ENCODE data around the gene TYMP.
A peak's percentile ranks its signal among the peaks of the same experiment; 100 is the strongest.

The TYMP gene

DNA sequence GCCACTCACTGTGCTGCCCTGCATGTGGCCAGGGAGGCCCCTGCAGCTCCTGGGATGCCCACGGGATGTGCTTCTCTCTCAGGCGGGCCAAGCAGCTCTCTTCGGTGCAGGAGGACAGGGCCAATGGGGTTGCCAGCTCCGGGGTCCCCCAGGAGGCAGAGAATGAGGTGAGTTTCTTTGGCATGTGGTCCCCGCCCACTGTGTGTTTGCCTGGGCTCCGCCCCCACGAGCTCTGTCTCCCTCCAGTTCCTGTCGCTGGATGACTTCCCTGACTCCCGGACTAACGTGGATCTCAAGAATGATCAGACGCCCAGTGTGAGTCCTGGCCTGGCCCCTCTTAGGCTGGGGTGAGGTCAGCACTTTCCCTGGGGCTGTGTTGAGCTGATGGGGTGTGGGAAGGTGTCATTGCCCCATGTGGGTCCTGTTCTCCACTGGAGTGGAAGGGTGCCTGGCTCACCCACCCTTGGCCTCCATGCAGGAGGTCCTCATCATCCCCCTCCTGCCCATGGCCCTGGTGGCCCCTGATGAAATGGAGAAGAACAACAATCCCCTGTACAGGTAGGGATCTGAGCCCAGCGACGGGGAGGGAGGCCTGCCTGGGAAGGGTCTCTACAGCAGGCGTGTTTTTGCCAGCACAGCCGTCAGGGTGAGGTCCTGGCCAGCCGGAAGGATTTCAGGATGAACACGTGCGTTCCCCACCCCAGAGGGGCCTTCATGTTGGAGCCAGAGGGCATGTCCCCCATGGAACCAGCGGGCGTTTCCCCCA lies 12.1 kb downstream of the TYMP start:
- H3K9ac ChIP-seq (ENCODE audit: low read depth, low read length) = no peak overlapping the region
- H3K4me1 ChIP-seq (ENCODE audit: insufficient read depth, low read length) = no peaks in the 10 kb centered on the region
- no peaks in the 10 kb centered on the region for H3K9me3 ChIP-seq (ENCODE audit: control insufficient read depth, insufficient read depth, low read length)
- no peaks in the 10 kb centered on the region for H3K36me3 ChIP-seq (ENCODE audit: insufficient read depth, low read length)

DNA sequence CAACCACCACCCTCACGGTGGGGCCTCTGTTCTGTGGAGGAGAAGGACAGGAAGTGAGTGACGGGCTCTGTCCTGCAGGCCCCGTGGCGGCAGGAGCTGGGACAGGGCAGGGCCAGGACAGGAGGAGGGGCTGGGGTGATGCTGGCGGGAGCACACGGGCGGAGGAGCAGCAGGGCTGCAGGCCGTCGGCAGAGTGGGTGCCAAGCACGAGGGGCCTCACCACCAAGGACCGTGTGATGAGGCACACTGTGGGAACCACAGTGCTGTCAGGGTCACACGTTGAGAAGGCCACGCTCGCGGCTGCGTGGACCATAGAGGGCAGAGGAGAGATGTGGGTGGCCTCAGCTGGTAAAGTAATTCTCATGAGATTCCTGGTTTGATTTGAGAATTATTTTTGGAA lies 12.9 kb downstream of the TYMP start:
- H3K36me3 ChIP-seq (ENCODE audit: insufficient read depth, low read length) = no peaks in the 10 kb centered on the region
- no peaks in the 10 kb centered on the region for H3K4me1 ChIP-seq (ENCODE audit: insufficient read depth, low read length)
- no peaks in the 10 kb centered on the region for H3K9me3 ChIP-seq (ENCODE audit: control insufficient read depth, insufficient read depth, low read length)
- H3K9ac ChIP-seq (ENCODE audit: low read depth, low read length) = no peak overlapping the region

DNA sequence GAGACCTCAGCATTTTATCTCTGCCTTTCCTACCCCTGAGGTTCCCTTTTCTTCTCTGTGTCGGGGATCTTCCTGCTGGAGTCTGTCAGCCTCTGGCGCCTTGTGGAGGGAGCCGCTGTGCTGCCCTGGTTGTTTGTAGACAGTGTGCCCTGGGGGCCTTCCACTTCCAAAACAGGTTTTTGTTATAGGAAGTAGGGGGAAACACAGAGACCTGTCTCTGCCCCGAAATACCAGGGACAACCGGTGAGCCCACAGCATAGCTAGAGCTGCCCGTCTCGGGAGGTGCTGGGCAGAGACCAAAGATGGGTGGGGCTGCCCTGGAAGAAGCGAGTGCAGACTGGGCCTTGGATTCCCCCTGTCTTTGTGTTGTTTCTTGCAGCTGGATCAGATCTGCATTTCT lies 13.7 kb downstream of the TYMP start:
- Histone ChIP-seq H3K9me3 (ENCODE audit: control insufficient read depth, insufficient read depth, low read length) (no peaks in the 10 kb centered on the region), H3K36me3 (ENCODE audit: insufficient read depth, low read length) (no peaks in the 10 kb centered on the region), H3K9ac (ENCODE audit: low read depth, low read length) (no peak overlapping the region), H3K4me1 (ENCODE audit: insufficient read depth, low read length) (no peaks in the 10 kb centered on the region)

DNA sequence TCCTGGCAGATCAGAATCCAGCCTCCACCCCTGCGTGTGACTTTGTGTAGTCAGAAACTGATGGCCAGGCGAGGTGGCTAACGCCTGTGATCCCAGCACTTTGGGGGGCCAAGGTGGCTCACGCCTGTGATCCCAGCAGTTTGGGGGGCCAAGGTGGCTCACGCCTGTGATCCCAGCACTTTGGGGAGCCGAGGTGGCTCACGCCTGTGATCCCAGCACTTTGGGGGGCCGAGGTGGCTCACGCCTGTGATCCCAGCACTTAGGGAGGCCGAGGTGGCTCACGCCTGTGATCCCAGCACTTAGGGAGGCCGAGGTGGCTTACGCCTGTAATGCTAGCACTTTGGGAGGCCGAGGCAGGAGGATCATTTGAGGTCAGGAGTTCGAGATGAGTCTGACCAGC lies 16.6 kb downstream of the TYMP start:
- Histone ChIP-seq H3K9me3 (ENCODE audit: control insufficient read depth, insufficient read depth, low read length) (no peaks in the 10 kb centered on the region), H3K4me1 (ENCODE audit: insufficient read depth, low read length) (peaks cover 6% of the 10 kb centered on the region; the same call in 1 of the 2 replicates), H3K36me3 (ENCODE audit: insufficient read depth, low read length) (no peaks in the 10 kb centered on the region), H3K9ac (ENCODE audit: low read depth, low read length) (no peak overlapping the region)

DNA sequence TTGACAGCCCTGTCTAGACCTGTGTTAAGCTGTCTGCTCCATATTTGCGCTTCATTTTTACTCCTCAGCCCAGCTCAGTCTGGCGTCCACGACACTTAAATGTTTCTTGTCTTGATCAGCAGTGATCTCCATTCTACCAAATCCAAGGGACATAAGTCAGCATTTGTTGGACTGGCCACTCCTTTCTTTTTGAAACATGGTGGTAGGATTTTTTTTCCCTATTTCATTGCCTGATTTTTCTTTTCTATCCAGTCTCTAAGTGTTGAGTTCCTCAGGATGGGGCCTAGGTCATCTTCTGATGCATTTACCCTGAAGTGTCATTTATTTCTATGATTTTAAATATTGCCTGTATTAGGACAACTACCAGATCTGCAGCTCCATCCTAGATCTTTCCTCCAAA lies 20.9 kb downstream of the TYMP start:
- Histone ChIP-seq H3K4me1 (ENCODE audit: insufficient read depth, low read length) (peaks cover 6% of the 10 kb centered on the region; the same call in 1 of the 2 replicates), H3K9ac (ENCODE audit: low read depth, low read length) (peak overlapping the region; percentile 84), H3K36me3 (ENCODE audit: insufficient read depth, low read length) (no peaks in the 10 kb centered on the region), H3K9me3 (ENCODE audit: control insufficient read depth, insufficient read depth, low read length) (no peaks in the 10 kb centered on the region)

DNA sequence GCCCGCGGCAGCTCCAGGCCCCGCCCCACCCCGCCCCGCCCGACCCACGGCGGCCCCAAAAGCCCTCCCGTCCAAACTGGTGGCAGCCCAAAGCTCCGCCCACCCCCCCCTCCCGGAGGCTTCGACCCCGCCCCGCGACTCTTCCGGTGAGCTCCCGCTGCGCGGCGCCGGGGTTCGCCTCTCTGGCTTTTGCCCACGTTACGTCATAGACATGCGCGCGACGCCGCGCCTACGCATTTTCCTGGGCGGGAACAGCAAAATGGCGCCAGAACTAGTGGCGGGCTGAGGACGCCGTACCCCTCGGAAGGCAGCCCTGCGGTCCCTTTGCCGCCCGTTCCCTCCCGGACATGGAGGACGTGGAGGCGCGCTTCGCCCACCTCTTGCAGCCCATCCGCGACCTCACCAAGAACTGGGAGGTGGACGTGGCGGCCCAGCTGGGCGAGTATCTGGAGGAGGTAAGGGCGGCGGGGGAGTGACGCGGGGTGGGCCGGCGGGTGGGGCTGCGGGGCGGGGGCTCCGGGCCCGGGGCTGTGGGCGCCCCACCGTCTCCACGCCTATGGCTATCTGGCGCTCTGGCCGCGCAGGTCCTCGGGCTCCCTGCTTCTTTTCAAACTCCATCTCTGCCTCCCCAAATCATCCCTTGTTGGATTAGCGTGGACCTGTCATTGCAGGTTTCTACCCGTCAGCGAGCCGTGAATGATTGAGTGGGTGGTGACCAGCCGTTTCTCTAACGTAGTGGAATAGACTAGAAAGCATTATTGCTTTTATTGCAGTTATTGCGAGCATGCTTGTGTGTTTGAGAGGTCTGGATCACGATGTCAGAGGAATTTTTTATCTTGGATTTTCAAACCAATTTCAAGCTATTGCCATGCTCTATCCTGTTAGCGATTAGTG lies 21.6 kb downstream of the TYMP start, which contains the start of gene NCAPH2:
Gene NCAPH2 (plus strand): TSS at position 234 of the 894 bp plus-strand sequence. CDS start 114 bp downstream, at position 348.
- Histone ChIP-seq H3K9me3 (ENCODE audit: control insufficient read depth, insufficient read depth, low read length) (no peaks in the 10 kb centered on the region), H3K9ac (ENCODE audit: low read depth, low read length) (peak within 1 kb of the TSS; percentile 84), H3K36me3 (ENCODE audit: insufficient read depth, low read length) (no peaks in the 10 kb centered on the region), H3K4me1 (ENCODE audit: insufficient read depth, low read length) (peaks cover 6% of the 10 kb centered on the region; the same call in 1 of the 2 replicates)

DNA sequence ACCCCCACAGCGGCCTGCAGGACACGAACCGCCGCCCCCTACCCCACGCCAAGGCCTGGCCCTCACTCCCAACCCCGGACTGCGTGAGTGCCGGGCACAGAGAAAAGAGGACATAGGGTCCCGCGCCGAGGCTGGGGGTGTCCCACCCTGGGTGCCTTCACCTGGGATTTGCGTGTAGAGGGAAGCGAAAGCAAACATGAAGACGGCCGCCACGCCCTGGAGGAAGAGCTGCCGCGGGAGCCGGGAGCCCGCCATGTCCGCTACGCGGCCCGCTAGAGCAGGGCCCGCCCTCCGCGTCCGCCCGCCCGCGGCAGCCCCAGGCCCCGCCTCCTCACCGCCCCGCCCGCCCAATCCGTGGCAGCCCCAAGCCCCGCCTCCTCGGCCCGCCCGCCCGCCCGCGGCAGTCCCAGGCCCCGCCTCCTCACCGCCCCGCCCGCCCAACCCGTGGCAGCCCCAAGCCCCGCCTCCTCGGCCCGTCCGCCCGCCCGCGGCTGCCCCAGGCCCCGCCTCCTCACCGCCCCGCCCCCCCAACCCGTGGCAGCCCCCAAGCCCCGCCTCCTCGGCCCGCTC lies 22.3 kb downstream of the TYMP start, which contains the start of gene LMF2:
Gene LMF2 (minus strand): TSS at position 282 of the 570 bp plus-strand sequence. CDS start 27 bp downstream, at position 255.
- H3K4me1 ChIP-seq (ENCODE audit: insufficient read depth, low read length) = peaks cover 6% of the 10 kb centered on the region; the same call in 1 of the 2 replicates

DNA sequence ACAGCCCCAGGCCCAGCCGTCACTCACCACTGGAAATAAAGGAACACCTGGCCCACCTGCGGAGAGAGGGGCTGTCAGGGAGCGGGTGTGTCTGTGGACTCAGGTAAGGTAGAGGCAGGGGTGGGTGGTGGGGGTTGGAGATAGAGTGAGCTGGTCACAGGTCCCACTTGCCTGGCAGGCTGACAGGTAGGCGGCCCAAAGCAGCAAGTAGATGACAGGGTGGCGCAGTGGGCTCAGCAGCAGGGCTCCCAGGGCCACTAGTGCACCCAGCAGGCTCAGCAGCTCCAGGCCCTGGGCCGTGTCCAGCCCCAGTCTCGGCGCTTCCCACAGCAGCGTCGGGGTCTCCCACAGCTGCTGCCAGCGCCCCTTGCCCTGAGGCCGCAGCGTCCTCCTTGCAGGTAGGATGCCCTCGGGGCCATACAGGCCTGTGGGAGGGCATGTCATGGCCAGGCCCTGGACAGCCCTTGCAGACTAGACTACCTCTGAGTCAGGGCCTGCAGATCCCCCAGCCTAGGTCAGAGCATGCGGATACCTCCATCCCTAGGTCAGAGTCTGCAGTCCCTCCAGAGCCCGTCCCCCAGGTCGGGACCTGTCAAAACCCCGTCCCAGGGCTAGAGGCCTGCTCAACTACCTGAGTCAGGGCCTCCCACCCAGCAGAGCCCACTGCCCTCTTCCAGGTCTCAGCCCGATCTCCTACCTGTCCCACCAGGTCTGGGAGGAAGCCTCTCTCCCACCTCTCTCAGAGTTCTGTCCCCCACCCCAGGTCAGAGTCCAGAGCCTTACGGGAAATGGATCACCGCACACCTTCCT lies 23.0 kb downstream of the TYMP start:
- peak overlapping the region; percentile 55 for H3K9ac ChIP-seq (ENCODE audit: low read depth, low read length)
- H3K36me3 ChIP-seq (ENCODE audit: insufficient read depth, low read length) = no peaks in the 10 kb centered on the region
- peaks cover 6% of the 10 kb centered on the region; the same call in 1 of the 2 replicates for H3K4me1 ChIP-seq (ENCODE audit: insufficient read depth, low read length)
- H3K9me3 ChIP-seq (ENCODE audit: control insufficient read depth, insufficient read depth, low read length) = no peaks in the 10 kb centered on the region

More for the DNA sequence above, 22.3 kb downstream of the TYMP start, which contains the start of gene LMF2:
- no peaks in the 10 kb centered on the region for H3K36me3 ChIP-seq (ENCODE audit: insufficient read depth, low read length)
- no peaks in the 10 kb centered on the region for H3K9me3 ChIP-seq (ENCODE audit: control insufficient read depth, insufficient read depth, low read length)
- H3K9ac ChIP-seq (ENCODE audit: low read depth, low read length) = peak within 1 kb of the TSS; percentile 84

DNA sequence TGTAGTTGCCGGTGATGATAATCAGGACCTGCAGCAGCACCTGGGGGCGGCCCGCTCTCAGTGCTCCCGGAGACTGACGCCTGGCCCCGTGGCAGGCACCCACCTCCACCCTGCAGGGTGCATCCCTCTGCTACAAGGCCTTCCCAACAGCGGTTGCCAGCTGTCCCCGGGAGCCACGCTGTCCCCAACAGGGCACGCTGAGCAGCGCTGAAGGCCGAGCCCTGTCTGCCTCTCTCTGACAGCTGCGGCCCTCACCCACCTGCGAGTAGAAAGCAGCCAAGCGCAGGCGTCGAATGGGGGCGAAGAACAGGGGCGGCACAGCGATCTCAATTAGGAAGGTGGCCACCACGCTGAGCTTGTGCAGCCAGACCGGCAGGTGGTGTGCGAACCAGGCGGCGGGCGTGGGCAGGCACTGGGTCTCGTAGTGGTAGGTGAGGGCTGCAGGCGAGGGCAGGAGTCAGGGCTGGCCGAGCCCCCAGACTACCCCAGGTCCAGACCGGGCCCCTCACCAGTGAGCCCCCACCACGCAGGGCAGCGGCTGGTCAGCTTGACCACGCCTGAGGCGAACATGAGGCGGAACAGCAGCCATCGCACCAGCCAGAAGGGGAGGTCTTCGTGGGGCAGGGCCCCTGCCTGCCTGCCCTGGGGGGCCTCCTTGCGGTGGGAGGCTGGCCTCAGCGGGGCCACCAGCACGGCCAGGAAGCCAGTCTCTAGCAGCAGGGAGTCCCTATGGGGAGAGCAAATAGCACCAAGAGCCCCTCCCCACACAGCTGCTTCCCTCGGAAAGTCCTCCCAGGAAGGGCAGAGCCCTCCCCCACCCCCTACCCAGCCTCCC lies 23.8 kb downstream of the TYMP start:
- Histone ChIP-seq H3K4me1 (ENCODE audit: insufficient read depth, low read length) (peaks cover 6% of the 10 kb centered on the region; the same call in 1 of the 2 replicates), H3K36me3 (ENCODE audit: insufficient read depth, low read length) (no peaks in the 10 kb centered on the region), H3K9me3 (ENCODE audit: control insufficient read depth, insufficient read depth, low read length) (no peaks in the 10 kb centered on the region), H3K9ac (ENCODE audit: low read depth, low read length) (no peak overlapping the region)

DNA sequence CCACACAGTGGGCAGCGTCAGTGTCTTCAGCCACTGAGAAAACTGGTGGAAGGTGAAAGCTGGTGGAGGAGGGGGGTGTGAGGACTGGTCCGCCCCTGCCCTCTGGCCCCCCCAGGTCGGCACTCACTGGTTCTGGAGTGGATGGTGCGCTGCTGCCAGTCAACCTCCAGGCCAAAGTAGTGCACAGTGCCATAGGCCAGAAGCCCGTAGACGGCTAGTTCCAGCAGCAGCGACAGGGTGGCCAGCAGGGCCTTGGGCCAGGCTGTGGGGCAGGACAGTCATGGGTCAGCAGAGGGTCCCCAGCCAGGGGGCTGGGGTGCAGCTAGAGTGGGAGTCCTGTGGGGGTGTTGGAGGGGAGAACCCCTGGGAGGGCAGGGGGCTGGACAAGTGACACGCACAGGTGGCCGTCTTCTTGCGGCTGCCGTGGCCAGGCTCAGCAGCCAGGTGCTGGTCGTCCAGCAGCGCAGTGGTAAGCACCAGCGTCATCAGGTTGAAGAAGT lies 24.5 kb downstream of the TYMP start:
- H3K36me3 ChIP-seq (ENCODE audit: insufficient read depth, low read length) = no peaks in the 10 kb centered on the region

DNA sequence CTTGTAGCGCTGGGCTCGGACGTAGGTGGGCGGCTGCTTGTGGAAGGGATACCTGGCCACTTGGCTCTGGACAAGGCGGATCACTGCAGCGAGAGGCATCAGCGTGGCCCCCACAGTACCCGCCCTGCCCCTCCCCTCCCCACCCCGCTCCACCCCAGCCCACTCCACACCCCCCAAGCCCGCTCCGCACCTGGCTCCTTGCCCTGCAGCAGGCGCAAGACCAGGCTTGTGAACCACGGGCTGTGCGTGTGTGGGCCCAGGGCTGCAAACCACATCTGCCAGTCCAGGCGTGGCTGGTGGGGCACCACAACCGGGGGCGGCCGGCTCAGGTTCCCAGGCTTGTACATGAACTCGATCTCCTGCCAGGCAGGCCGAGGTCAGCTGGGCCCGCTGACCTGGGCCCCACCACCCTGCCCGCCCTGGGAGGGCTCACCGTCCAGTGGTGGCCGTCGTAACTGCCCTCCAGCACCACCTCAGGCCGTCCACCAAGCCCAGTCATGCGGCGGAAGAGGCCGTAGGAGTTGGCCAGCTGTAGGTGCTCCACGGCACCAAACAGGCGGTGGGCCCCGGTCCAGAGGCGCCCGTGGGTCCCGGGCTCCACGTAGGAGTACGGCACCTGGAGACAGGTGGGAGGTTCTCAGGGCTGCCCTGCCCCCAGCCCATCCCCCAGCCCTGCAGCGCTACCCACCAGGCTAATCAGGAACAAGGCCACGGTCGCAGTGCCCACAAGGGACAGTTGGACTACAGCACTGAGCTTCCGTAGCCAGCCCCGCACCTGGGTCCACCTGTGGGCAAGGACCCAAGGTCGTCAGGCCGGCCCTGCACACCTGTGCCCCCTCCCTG lies 25.2 kb downstream of the TYMP start:
- Histone ChIP-seq H3K36me3 (ENCODE audit: insufficient read depth, low read length) (no peaks in the 10 kb centered on the region), H3K9me3 (ENCODE audit: control insufficient read depth, insufficient read depth, low read length) (no peaks in the 10 kb centered on the region), H3K9ac (ENCODE audit: low read depth, low read length) (no peak overlapping the region), H3K4me1 (ENCODE audit: insufficient read depth, low read length) (peaks cover 6% of the 10 kb centered on the region; the same call in 1 of the 2 replicates)

More for the DNA sequence above, 24.5 kb downstream of the TYMP start:
- Histone ChIP-seq H3K9me3 (ENCODE audit: control insufficient read depth, insufficient read depth, low read length) (no peaks in the 10 kb centered on the region), H3K9ac (ENCODE audit: low read depth, low read length) (no peak overlapping the region), H3K4me1 (ENCODE audit: insufficient read depth, low read length) (peaks cover 6% of the 10 kb centered on the region; the same call in 1 of the 2 replicates)

DNA sequence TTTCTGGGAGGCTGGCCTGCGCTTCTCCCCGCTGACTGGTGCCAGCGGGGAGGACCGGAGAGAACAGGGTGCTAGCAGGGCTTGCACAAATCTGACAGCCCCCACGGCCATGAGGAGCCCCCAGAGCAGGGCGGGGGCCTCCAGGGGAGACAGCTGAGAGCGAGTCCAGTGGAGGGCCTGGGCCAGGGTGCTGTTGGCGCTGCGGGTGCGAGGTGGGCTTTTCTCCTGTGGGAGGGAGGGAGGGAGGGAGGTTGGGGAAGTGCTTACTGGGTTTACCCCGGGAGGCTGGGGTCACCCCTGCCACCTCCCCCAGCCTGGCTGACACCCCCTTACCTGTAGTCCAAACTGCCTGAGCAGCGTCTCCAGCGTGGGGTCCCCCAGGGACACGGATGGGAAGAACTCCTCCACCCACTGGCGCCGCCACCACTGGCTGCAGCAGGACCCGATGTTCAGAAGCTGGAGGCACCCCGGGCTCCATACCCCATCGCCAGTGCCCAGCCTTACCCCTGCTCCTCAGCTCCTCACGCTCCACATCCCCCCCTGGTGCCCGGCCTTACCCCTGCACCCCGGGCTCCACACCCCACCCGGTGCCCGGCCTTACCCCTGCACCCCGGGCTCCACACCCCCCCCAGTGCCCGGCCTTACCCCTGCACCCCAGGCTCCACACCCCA lies 26.2 kb downstream of the TYMP start:
- Histone ChIP-seq H3K4me1 (ENCODE audit: insufficient read depth, low read length) (peaks cover 3% of the 10 kb centered on the region), H3K36me3 (ENCODE audit: insufficient read depth, low read length) (no peaks in the 10 kb centered on the region), H3K9ac (ENCODE audit: low read depth, low read length) (no peak overlapping the region)

More for the DNA sequence above, 26.2 kb downstream of the TYMP start:
- no peaks in the 10 kb centered on the region for H3K9me3 ChIP-seq (ENCODE audit: control insufficient read depth, insufficient read depth, low read length)
